Endothelial cell (in vitro differentiated cells): Measurements from ENCODE around the gene BTBD3. TPM values are rescaled to one million over a fixed set of nuclear protein-coding genes. Genes with fewer than 3 reads are reported as not detected.

Source experiments
- DNase-seq: peaks from one replicate; pipeline ENCODE4 v3.0.0; 2021; ENCODE audit warnings: low spot score
- H3K27ac Mint-ChIP-seq: one replicate; pipeline ENCODE4 v1.8.0; 2021; ENCODE audit warnings: mixed read lengths, inconsistent platforms; ENCODE audit not compliant: unreplicated experiment
- H3K27me3 Mint-ChIP-seq: one replicate; pipeline ENCODE4 v1.8.0; 2021; ENCODE audit warnings: mild to moderate bottlenecking, moderate library complexity, mixed read lengths, inconsistent platforms; ENCODE audit not compliant: unreplicated experiment
- H3K36me3 Mint-ChIP-seq: one replicate; pipeline ENCODE4 v1.8.0; 2021; ENCODE audit warnings: mild to moderate bottlenecking, low read depth, mixed read lengths, inconsistent platforms; ENCODE audit not compliant: unreplicated experiment
- H3K4me1 Mint-ChIP-seq: one replicate; pipeline ENCODE4 v1.8.0; 2021; ENCODE audit warnings: mild to moderate bottlenecking, mixed read lengths, inconsistent platforms; ENCODE audit not compliant: unreplicated experiment
- H3K4me3 Mint-ChIP-seq: one replicate; pipeline ENCODE4 v1.8.0; 2021; ENCODE audit warnings: mild to moderate bottlenecking, mixed read lengths, inconsistent platforms; ENCODE audit not compliant: unreplicated experiment
- H3K9me3 Mint-ChIP-seq: one replicate; pipeline ENCODE4 v1.8.0; 2021; ENCODE audit warnings: mixed read lengths, inconsistent platforms; ENCODE audit not compliant: unreplicated experiment
- total RNA-seq: library from RNA; stranded (reverse); fragmentation: NEBNext Ultra II Directional; extraction: Animal tissue kit (Norgen Biotek cat#: 25700); gene quantifications from one replicate; pipeline ENCODE4 v1.2.1, GENCODE V29; 2021; ENCODE audit not compliant: unreplicated experiment
- TF ChIP-seq, protein P1 (sequence below): fragments of 200-600 bp; sonication (generic); IDR thresholded peaks from one replicate; pipeline ENCODE4 v1.5.0; 2021; ENCODE audit warnings: antibody characterized with exemption; ENCODE audit not compliant: unreplicated experiment

The BTBD3 gene
- total RNA-seq, 1 donor from 2014 or later: 56.0 TPM

DNA sequence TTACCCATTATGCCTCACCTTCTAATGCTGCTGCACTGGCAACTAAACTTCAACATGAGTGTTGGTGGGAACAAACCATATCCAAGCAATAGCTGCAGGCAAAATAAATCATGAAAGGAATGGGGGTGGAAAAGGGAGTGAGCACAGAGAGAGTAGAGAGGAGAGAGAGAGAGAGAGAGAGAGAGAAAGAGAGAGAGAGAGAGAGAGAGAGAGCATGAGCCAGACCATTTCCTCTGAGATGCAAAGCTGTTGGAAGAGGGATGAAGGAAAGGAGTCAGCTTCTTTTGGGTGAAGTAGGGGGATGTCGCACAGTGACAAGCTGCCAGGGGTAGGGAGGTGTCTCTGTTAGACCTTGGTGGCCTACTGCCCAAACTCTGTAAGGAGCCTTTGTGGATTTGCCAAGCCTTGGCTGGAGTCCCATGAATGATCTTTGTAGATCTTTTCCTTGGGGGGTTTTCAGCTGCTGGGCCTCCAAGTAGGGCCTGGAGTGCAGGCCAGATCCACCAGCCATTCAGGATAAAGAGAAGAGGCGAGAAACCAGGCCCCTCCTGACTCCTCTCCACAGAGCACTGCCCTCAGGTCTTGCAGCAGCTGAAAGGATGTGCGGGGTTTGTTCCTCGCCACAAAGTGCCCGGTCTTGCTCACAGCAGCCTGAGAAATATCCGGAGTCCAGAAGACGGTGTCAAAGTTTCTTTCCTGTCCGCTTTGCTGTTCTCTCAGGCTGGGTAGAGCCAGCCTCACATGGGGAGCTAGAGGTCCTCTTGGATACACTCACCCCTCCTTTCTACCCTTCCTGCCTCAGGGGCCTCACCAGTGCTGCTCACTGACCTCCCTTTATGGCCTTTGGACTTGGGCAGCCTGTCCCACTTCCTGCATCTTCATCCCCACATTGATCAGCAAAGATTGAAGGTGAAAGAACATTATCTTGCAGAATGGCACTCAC, 17.8 kb downstream of the BTBD3 start:
- H3K27ac Mint-ChIP-seq: no peak overlapping the region
- peaks cover 1% of the 10 kb centered on the region for H3K27me3 Mint-ChIP-seq
- H3K36me3 Mint-ChIP-seq: peaks cover 6% of the 10 kb centered on the region
- no peak for DNase-seq
- no peak overlapping the region for H3K4me3 Mint-ChIP-seq
- H3K9me3 Mint-ChIP-seq: no peaks in the 10 kb centered on the region
- TF ChIP-seq, protein P1, sequence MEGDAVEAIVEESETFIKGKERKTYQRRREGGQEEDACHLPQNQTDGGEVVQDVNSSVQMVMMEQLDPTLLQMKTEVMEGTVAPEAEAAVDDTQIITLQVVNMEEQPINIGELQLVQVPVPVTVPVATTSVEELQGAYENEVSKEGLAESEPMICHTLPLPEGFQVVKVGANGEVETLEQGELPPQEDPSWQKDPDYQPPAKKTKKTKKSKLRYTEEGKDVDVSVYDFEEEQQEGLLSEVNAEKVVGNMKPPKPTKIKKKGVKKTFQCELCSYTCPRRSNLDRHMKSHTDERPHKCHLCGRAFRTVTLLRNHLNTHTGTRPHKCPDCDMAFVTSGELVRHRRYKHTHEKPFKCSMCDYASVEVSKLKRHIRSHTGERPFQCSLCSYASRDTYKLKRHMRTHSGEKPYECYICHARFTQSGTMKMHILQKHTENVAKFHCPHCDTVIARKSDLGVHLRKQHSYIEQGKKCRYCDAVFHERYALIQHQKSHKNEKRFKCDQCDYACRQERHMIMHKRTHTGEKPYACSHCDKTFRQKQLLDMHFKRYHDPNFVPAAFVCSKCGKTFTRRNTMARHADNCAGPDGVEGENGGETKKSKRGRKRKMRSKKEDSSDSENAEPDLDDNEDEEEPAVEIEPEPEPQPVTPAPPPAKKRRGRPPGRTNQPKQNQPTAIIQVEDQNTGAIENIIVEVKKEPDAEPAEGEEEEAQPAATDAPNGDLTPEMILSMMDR: no peak
- peaks cover 9% of the 10 kb centered on the region for H3K4me1 Mint-ChIP-seq

DNA sequence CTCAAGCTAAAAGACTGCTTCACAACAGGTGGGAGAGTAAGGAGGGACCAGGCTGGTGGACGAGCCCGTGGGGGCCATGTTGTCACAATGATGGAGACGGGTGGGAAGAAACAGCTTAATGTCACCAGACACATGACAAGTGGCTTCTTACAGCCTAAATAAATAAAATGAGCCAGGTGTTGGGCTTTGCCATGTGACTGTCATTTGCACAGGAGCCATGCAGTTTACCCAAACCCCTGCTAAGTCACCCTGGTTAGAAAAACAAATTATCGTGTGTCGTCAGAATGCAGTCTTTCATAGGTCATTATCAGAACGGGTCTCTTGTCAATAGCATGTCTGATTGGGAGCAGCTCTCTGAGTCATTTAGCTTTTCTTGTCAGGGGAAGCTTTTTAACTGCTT, 18.5 kb downstream of the BTBD3 start:
- Mint-ChIP-seq H3K36me3 (peaks cover 6% of the 10 kb centered on the region), H3K9me3 (no peaks in the 10 kb centered on the region), H3K4me1 (peaks cover 9% of the 10 kb centered on the region), H3K4me3 (no peak overlapping the region), H3K27me3 (peaks cover 1% of the 10 kb centered on the region), H3K27ac (no peak overlapping the region)
- TF ChIP-seq, protein P1: no peak
- no peak for DNase-seq

DNA sequence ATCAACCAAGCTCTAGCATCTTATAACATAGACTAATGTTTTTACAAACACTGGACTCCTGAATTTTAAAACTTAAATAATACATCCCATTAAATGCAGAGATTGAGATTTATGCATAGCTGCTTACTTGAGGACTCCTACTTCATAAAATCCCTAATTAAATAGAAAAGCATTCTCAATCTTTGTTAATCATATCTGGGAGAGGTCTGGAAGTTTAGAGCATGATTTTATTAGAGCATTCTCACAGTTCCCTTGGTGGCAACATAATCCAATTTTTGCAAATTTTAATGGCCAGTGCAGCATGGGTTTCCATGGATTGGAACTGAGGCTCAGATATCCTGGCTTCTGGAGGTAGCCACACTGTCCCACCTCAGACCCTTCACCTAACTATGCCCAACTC, 19.5 kb downstream of the BTBD3 start:
- Mint-ChIP-seq H3K27ac (no peak overlapping the region), H3K27me3 (peaks cover 1% of the 10 kb centered on the region), H3K9me3 (no peaks in the 10 kb centered on the region), H3K4me1 (peaks cover 9% of the 10 kb centered on the region), H3K36me3 (no peaks in the 10 kb centered on the region), H3K4me3 (no peak overlapping the region)
- TF ChIP-seq, protein P1: no peak
- no peak for DNase-seq

DNA sequence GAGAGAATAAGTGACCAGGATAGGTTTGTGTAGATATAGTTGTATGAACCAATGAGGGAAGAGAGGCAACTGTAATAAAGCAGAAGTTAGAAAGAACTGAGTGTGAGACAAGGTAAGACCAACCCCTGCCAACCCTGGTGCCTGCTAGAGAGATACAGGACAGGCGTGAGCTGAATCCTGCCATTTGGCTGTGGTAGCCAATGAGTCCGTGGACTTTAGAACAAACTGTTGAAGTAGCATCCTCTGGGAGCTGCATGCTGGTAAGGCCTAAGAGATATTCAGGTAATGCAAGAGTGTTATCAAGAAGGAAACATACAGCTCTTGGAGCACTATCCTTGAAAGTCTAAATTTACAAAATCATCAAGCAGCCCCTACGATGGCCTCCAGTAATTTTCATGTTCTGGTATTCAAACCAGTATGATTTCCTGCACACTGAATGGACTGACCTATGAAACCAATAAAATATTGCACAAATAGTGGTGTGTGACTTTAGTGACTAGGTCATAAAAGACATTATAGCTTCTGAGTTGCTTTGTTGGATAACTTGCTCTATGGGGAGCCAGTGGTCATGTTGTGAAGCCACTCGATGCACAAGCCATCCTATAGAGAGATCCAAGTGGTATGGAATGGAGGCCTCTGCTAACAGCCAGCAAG, 24.0 kb downstream of the BTBD3 start:
- Mint-ChIP-seq H3K27ac (no peak overlapping the region), H3K9me3 (no peaks in the 10 kb centered on the region), H3K36me3 (no peaks in the 10 kb centered on the region), H3K4me3 (no peak overlapping the region), H3K4me1 (no peaks in the 10 kb centered on the region), H3K27me3 (peaks cover 1% of the 10 kb centered on the region)
- TF ChIP-seq, protein P1: no peak
- DNase-seq: no peak

DNA sequence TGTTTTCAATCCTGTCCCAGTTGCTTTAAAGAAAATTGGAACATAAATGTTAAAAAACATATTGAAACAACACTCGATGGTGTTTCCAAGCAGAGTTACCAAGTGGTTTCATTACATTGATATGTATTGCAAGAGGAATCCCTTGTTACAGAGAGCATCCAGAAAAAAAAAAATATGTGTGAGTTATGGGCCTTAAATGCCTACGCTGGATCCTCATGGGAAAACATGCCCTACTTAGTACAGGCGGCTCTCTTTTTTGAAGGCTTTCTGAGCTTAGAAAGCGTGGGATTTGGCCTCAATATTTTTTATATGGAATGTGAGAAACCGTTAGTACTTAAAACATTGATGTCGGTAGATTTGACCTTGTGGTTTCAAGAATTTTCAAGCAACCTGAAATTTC, 26.1 kb downstream of the BTBD3 start:
- no peaks in the 10 kb centered on the region for H3K36me3 Mint-ChIP-seq
- H3K27ac Mint-ChIP-seq: no peak overlapping the region
- H3K4me1 Mint-ChIP-seq: no peaks in the 10 kb centered on the region
- TF ChIP-seq, protein P1: no peak
- no peak overlapping the region for H3K4me3 Mint-ChIP-seq
- no peaks in the 10 kb centered on the region for H3K27me3 Mint-ChIP-seq
- no peak for DNase-seq
- H3K9me3 Mint-ChIP-seq: no peaks in the 10 kb centered on the region
